Endothelial cell of umbilical vein (primary cell): ENCODE data around the gene LGMN. TPM values are rescaled to one million over a fixed set of nuclear protein-coding genes. Genes with fewer than 3 reads are reported as not detected.

ENCODE experiments used
- BruUV-seq: library from RNA; stranded (reverse); fragments of 400-500 nt; replicated peaks from 2 replicates; lab custom pipeline; 2021; lab: Mats Ljungman, UMichigan
- CTCF ChIA-PET: fragments of 300-600, 350-600 bp; sonication (Branson Sonifier 250); formaldehyde crosslinking; loops from one replicate; lab custom pipeline; 2021; ENCODE audit warnings: antibody characterized with exemption, inconsistent platforms; lab: Charles Lee
- POLR2A ChIA-PET: fragments of 300-600, 350-600 bp; sonication (Branson Sonifier 250); formaldehyde crosslinking; loops from one replicate; lab custom pipeline; 2021; ENCODE audit warnings: antibody characterized with exemption, inconsistent platforms; lab: Charles Lee
- DNase-seq: peaks from one replicate; pipeline ENCODE4 v3.0.0-alpha.2; 2011; ENCODE audit warnings: low read depth, low spot score
- FAIRE-seq: peaks from 2 replicates; lab custom pipeline; 2011; peaks lifted over from hg19 to GRCh38; lab: Jason Lieb, UNC
- H2AFZ ChIP-seq: 2 replicates; pipeline ENCODE4 v1.6.0; 2012; ENCODE audit warnings: low read depth, low read length, control low read depth, inconsistent platforms
- H3K27ac ChIP-seq: 2 replicates; pipeline ENCODE4 v1.5.1; 2011; ENCODE audit warnings: low read depth, mild to moderate bottlenecking, control low read depth, low read length, moderate library complexity; ENCODE audit not compliant: insufficient read depth
- H3K27me3 ChIP-seq, 2 experiments: 2 replicates each; pipeline versions ENCODE4 v1.6.0 to v1.6.1; 2011; ENCODE audit warnings: low read length in 2 of 2, mixed read lengths in 1 of 2; ENCODE audit not compliant: control insufficient read depth in 2 of 2, insufficient read depth in 2 of 2
- H3K36me3 ChIP-seq, 2 experiments: 2 replicates in 1 of 2; 3 replicates in 1 of 2; pipeline ENCODE4 v1.5.1; 2011; ENCODE audit warnings: low read length in 2 of 2, mild to moderate bottlenecking in 1 of 2, moderate library complexity in 1 of 2; ENCODE audit not compliant: control insufficient read depth in 2 of 2, insufficient read depth in 2 of 2; ENCODE audit errors: extremely low read depth in 1 of 2
- H3K4me1 ChIP-seq: 3 replicates; pipeline ENCODE4 v1.5.1; 2011; ENCODE audit warnings: mild to moderate bottlenecking, low read length; ENCODE audit not compliant: control insufficient read depth, insufficient read depth; ENCODE audit errors: extremely low read depth
- H3K4me2 ChIP-seq: 2 replicates; pipeline ENCODE4 v1.6.1; 2011; ENCODE audit warnings: low read length, control low read depth, mixed read lengths; ENCODE audit not compliant: insufficient read depth
- H3K4me3 ChIP-seq, 3 experiments: fragments of 200-600 bp in 1 of 3; sonication (generic), shearing (Covaris generic) in 1 of 3; replicated peaks in 1 of 3; 2 replicates each; pipeline ENCODE4 v1.5.1; 2011 to 2016; ENCODE audit warnings: control low read depth in 3 of 3, low read length in 3 of 3, mild to moderate bottlenecking in 2 of 3, inconsistent platforms in 1 of 3, low read depth in 1 of 3, moderate library complexity in 1 of 3; ENCODE audit not compliant: insufficient read depth in 1 of 3
- H3K79me2 ChIP-seq: 2 replicates; pipeline ENCODE4 v1.6.0; 2012; ENCODE audit warnings: low read length, inconsistent platforms; ENCODE audit not compliant: control insufficient read depth, insufficient read depth
- H3K9ac ChIP-seq: replicated peaks from 2 replicates; pipeline ENCODE3; 2011; ENCODE audit warnings: low read length, control low read depth; ENCODE audit not compliant: insufficient read depth; ENCODE audit errors: extremely low read depth
- H3K9me1 ChIP-seq: replicated peaks from 3 replicates; pipeline ENCODE4 v1.6.0; 2011; ENCODE audit warnings: mild to moderate bottlenecking, low read length; ENCODE audit not compliant: control insufficient read depth, insufficient read depth; ENCODE audit errors: extremely low read depth
- H3K9me3 ChIP-seq: replicated peaks from 2 replicates; pipeline ENCODE4 v1.5.1; 2012; ENCODE audit warnings: low read length, inconsistent platforms; ENCODE audit not compliant: control insufficient read depth, insufficient read depth
- H4K20me1 ChIP-seq: replicated peaks from 2 replicates; pipeline ENCODE3; 2011; ENCODE audit warnings: mild to moderate bottlenecking, low read length; ENCODE audit not compliant: control insufficient read depth, insufficient read depth; ENCODE audit errors: extremely low read depth
- EZH2 ChIP-seq: IDR thresholded peaks from 2 replicates; pipeline ENCODE4 v1.6.1; 2012; ENCODE audit warnings: borderline replicate concordance, low read depth, mild to moderate bottlenecking, moderate library complexity, low read length, inconsistent platforms; ENCODE audit not compliant: severe bottlenecking
- FOS ChIP-seq: IDR thresholded peaks from 2 replicates; pipeline ENCODE4 v1.6.1; 2011; ENCODE audit warnings: mild to moderate bottlenecking, low read length, moderate library complexity, borderline replicate concordance; ENCODE audit not compliant: insufficient read depth
- GATA2 ChIP-seq: IDR thresholded peaks from 2 replicates; pipeline ENCODE4 v1.7.0; 2011; ENCODE audit warnings: low read depth, mild to moderate bottlenecking, moderate library complexity, mixed read lengths, low read length; ENCODE audit not compliant: insufficient read length, insufficient read depth
- JUN ChIP-seq: IDR thresholded peaks from 2 replicates; pipeline ENCODE4 v1.6.1; 2011; ENCODE audit warnings: borderline replicate concordance, low read depth; ENCODE audit not compliant: insufficient read length, insufficient read depth
- MYC ChIP-seq: IDR thresholded peaks from one replicate; pipeline ENCODE4 v1.6.1; 2011; ENCODE audit warnings: mild to moderate bottlenecking, low read depth, low read length
- POLR2A ChIP-seq: IDR thresholded peaks from 2 replicates; pipeline ENCODE4 v1.6.1; 2012; ENCODE audit warnings: low read depth, mild to moderate bottlenecking, control low read depth, low read length
- POLR2AphosphoS5 ChIP-seq: IDR thresholded peaks from 2 replicates; pipeline ENCODE4 v1.6.1; 2012; ENCODE audit warnings: low read depth, mild to moderate bottlenecking, control low read depth, low read length, moderate library complexity; ENCODE audit not compliant: insufficient read depth
- dilution Hi-C: fragments of 300-500 bp; cut with MboI; formaldehyde crosslinking; loops from one replicate; pipeline ENCODE4 v1.15.0; 2019; ENCODE audit warnings: low sequenced_read_pairs; ENCODE audit not compliant: extremely low pct_ligation_motif_present
- intact Hi-C: fragments of 100-400 bp; cut with micrococcal nuclease; formaldehyde crosslinking; loops from one replicate; pipeline ENCODE4 v1.10.0; 2022
- polyA plus RNA-seq, 4 experiments: library from polyadenylated mRNA; depleted of rRNA in 3 of 4; stranded (reverse) in 3 of 4; unstranded in 1 of 4; fragments of >200 nt; gene quantifications; 2 replicates each; pipeline versions ENCODE4 v1.2.1 to v1.2.3, GENCODE V29; 2011 to 2012; ENCODE audit warnings: missing spikeins in 1 of 4
- total RNA-seq: library from RNA; stranded (reverse); gene quantifications from 2 replicates; pipeline ENCODE4 v1.2.3, GENCODE V29; 2021
- TF ChIP-seq, protein P1 (sequence below): IDR thresholded peaks from 2 replicates; pipeline ENCODE4 v1.6.1; 2011; ENCODE audit not compliant: insufficient read depth, insufficient read length
- TF ChIP-seq, protein P2 (sequence below), 2 donors: IDR thresholded peaks; 1 replicate in 1 of 2; 2 replicates in 1 of 2; pipeline ENCODE4 v1.5.1; 2011; ENCODE audit warnings: low read length in 2 of 2, mild to moderate bottlenecking in 2 of 2, moderate library complexity in 2 of 2, control low read depth in 1 of 2, inconsistent platforms in 1 of 2, low read depth in 1 of 2; ENCODE audit not compliant: insufficient read depth in 1 of 2; ENCODE audit errors: extremely low read depth in 1 of 2

LGMN gene
- total and polyA plus RNA-seq, 2 donors (not counting 3 experiments of a cell fraction or from before 2014, with no cell fraction given) = 56.7 to 99.2 TPM

DNA sequence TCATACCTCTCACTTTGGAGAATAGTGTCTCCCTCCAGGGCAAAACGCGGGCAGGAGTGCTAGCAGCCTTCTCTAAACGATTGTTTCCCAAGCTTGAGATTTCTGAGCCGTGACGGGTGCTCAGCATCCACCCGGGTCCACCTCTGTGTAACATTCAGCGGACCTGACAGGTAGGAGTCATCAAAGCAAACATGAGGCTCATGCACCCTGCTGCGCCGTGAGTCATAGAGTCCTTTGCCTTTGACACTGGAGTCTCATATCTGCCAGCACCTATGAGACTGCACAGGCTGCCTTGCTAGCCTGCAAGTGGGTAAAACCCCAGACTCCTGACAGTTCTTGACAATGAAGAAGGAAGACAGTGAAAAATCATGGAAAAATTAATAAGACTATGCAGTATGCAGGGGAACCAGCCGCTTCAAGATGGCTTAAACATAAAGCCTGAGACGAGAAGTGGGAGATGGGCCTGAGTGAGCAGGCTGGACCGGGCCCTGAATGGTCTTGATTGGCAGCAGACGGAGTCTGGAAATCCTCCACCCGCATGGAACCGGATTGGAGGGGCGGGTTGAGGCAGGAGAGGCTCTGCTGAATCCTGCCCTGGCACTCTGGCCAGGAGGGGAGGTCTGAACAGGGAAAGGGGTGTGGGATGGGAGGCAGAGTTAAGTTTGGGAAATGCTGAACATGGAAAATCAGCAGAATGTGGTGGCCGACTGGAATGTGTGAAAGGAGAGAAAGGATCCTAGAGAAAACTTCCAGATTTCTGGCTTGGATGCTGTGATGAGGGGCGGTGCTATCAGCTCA is 54.2 kb downstream of the LGMN start:
- H3K4me3 ChIP-seq = no peak overlapping the region
- ChIA-PET POLR2A (no interaction called here), CTCF (interaction anchor here (0.7 to 1.3 kb wide), 3 partner anchors 7 to 90 kb away, joined by 3 to 5 read pairs (median 3); no protein-coding TSS in a partner anchor)
- no peaks in the 10 kb centered on the region for H4K20me1 ChIP-seq
- dilution Hi-C loops = loop anchor here (25.0 kb wide), 1 partner anchor 332 kb away; no protein-coding TSS in a partner anchor
- no peak overlapping the region for H3K27ac ChIP-seq
- intact Hi-C loops = no loop called here
- H3K4me1 ChIP-seq = peaks cover 3% of the 10 kb centered on the region
- BruUV-seq = no TSS peak
- H3K36me3 ChIP-seq = no peaks in the 10 kb centered on the region
- no peak overlapping the region for H3K9ac ChIP-seq
- no peak for FAIRE-seq
- DNase-seq = no peak
- H3K27me3 ChIP-seq = peaks cover 3 to 4% of the 10 kb centered on the region in 2 experiments
- no peak overlapping the region for H2AFZ ChIP-seq
- H3K9me1 ChIP-seq = no peaks in the 10 kb centered on the region
- no peak for TF ChIP-seq MYC
- TF ChIP-seq EZH2 = no peak
- TF ChIP-seq, protein P1, sequence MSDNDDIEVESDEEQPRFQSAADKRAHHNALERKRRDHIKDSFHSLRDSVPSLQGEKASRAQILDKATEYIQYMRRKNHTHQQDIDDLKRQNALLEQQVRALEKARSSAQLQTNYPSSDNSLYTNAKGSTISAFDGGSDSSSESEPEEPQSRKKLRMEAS = no peak
- no peak for TF ChIP-seq GATA2
- TF ChIP-seq POLR2A = no peak
- no peak for TF ChIP-seq POLR2AphosphoS5
- TF ChIP-seq FOS = no peak
- no peak for TF ChIP-seq JUN
- TF ChIP-seq, protein P2, sequence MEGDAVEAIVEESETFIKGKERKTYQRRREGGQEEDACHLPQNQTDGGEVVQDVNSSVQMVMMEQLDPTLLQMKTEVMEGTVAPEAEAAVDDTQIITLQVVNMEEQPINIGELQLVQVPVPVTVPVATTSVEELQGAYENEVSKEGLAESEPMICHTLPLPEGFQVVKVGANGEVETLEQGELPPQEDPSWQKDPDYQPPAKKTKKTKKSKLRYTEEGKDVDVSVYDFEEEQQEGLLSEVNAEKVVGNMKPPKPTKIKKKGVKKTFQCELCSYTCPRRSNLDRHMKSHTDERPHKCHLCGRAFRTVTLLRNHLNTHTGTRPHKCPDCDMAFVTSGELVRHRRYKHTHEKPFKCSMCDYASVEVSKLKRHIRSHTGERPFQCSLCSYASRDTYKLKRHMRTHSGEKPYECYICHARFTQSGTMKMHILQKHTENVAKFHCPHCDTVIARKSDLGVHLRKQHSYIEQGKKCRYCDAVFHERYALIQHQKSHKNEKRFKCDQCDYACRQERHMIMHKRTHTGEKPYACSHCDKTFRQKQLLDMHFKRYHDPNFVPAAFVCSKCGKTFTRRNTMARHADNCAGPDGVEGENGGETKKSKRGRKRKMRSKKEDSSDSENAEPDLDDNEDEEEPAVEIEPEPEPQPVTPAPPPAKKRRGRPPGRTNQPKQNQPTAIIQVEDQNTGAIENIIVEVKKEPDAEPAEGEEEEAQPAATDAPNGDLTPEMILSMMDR (IDR thresholded peaks at IDR 0.05; ENCODE audit: extremely low read depth in 1 of 2, insufficient read depth in 1 of 2, low read depth in 1 of 2, low read length in 2 of 2) = no peak
- no peaks in the 10 kb centered on the region for H3K9me3 ChIP-seq
- H3K4me2 ChIP-seq = no peak overlapping the region
- no peaks in the 10 kb centered on the region for H3K79me2 ChIP-seq
